ENCODE results near the gene TEKT2. TPM values are rescaled to one million over a fixed set of nuclear protein-coding genes. Genes with fewer than 3 reads are reported as not detected.
A peak's percentile ranks its signal among the peaks of the same experiment; 100 is the strongest.

TEKT2 gene
- total RNA-seq, 2 donors from 2014 or later = not detected

- Mint-ChIP-seq H3K27ac (no peak overlapping the region), H3K9me3 (no peaks in the 10 kb centered on the region), H3K27me3 (peaks cover 23 to 36% of the 10 kb centered on the region in 2 donors), H3K36me3 (no peaks in the 10 kb centered on the region), H3K4me1 (ENCODE audit: low read depth in 2 of 2) (peaks cover 23 to 25% of the 10 kb centered on the region in 2 donors), H3K4me3 (peak overlapping the region; percentile 6)
- DNase-seq (ENCODE audit: low spot score) (no peak), ATAC-seq (no peak)
These were observed 39.5 kb downstream of the TEKT2 start for GRCh38 chr1:36123356-36123755.

GRCh38 chr1:36124404-36125128, 40.7 kb downstream of the TEKT2 start:
- DNase-seq (ENCODE audit: low spot score) (no peak), ATAC-seq (no peak)
- no peaks in the 10 kb centered on the region for H3K36me3 Mint-ChIP-seq
- no peaks in the 10 kb centered on the region for H3K9me3 Mint-ChIP-seq
- peak overlapping the region; percentile 63 for H3K4me3 Mint-ChIP-seq
- H3K27me3 Mint-ChIP-seq = peaks cover 23 to 36% of the 10 kb centered on the region in 2 donors
- H3K4me1 Mint-ChIP-seq (ENCODE audit: low read depth in 2 of 2) = peaks cover 23 to 25% of the 10 kb centered on the region in 2 donors
- no peak overlapping the region for H3K27ac Mint-ChIP-seq

- DNase-seq (ENCODE audit: low spot score) (no peak), ATAC-seq (peak; percentile 13 to 65)
- peak within 1 kb of the TSS; percentile 63 for H3K4me3 Mint-ChIP-seq
- no peaks in the 10 kb centered on the region for H3K9me3 Mint-ChIP-seq
- H3K27ac Mint-ChIP-seq = peak within 1 kb of the TSS in 1 of 2 donors; percentile 74
- no peaks in the 10 kb centered on the region for H3K36me3 Mint-ChIP-seq
- peaks cover 23 to 36% of the 10 kb centered on the region in 2 donors for H3K27me3 Mint-ChIP-seq
- H3K4me1 Mint-ChIP-seq (ENCODE audit: low read depth in 2 of 2) = peaks cover 23 to 25% of the 10 kb centered on the region in 2 donors
These were observed 41.5 kb downstream of the TEKT2 start, which contains the start of gene COL8A2 for GRCh38 chr1:36125129-36125991. Gene COL8A2, minus strand, starts transcription at chr1:36125222. Its CDS starts 24,980 bp downstream, at chr1:36100242.

GRCh38 chr1:36126005-36126716, 42.3 kb downstream of the TEKT2 start:
- H3K36me3 Mint-ChIP-seq = no peaks in the 10 kb centered on the region
- H3K4me3 Mint-ChIP-seq = peak overlapping the region; percentile 52
- ATAC-seq (no peak), DNase-seq (ENCODE audit: low spot score) (no peak)
- H3K4me1 Mint-ChIP-seq (ENCODE audit: low read depth in 2 of 2) = peaks cover 23 to 25% of the 10 kb centered on the region in 2 donors
- H3K9me3 Mint-ChIP-seq = no peaks in the 10 kb centered on the region
- peaks cover 23 to 36% of the 10 kb centered on the region in 2 donors for H3K27me3 Mint-ChIP-seq
- peak overlapping the region in 1 of 2 donors; percentile 74 for H3K27ac Mint-ChIP-seq

- no peak for DNase-seq (ENCODE audit: low spot score)
- Mint-ChIP-seq H3K9me3 (no peaks in the 10 kb centered on the region), H3K36me3 (no peaks in the 10 kb centered on the region), H3K27me3 (peaks cover 23 to 36% of the 10 kb centered on the region in 2 donors), H3K27ac (no peak overlapping the region), H3K4me3 (no peak overlapping the region), H3K4me1 (ENCODE audit: low read depth in 2 of 2) (peaks cover 23 to 25% of the 10 kb centered on the region in 2 donors)
- ATAC-seq = no peak
These were observed 43.1 kb downstream of the TEKT2 start for GRCh38 chr1:36126797-36127500.

GRCh38 chr1:36128126-36128904, 44.4 kb downstream of the TEKT2 start:
- DNase-seq (ENCODE audit: low spot score) (no peak), ATAC-seq (no peak)
- Mint-ChIP-seq H3K4me1 (ENCODE audit: low read depth in 2 of 2) (peaks cover 18 to 24% of the 10 kb centered on the region in 2 donors), H3K36me3 (no peaks in the 10 kb centered on the region), H3K4me3 (no peak overlapping the region), H3K27me3 (peaks cover 15 to 24% of the 10 kb centered on the region in 2 donors), H3K9me3 (no peaks in the 10 kb centered on the region), H3K27ac (no peak overlapping the region)

- no peak for DNase-seq (ENCODE audit: low spot score)
- no peak for ATAC-seq
- H3K27ac Mint-ChIP-seq = no peak overlapping the region
- H3K4me3 Mint-ChIP-seq = no peak overlapping the region
- H3K4me1 Mint-ChIP-seq (ENCODE audit: low read depth in 2 of 2) = peaks cover 14 to 21% of the 10 kb centered on the region in 2 donors
- H3K36me3 Mint-ChIP-seq = no peaks in the 10 kb centered on the region
- H3K9me3 Mint-ChIP-seq = no peaks in the 10 kb centered on the region
- H3K27me3 Mint-ChIP-seq = peaks cover 12 to 19% of the 10 kb centered on the region in 2 donors
These were observed 45.0 kb downstream of the TEKT2 start for GRCh38 chr1:36128905-36129206.

- H3K36me3 Mint-ChIP-seq = no peaks in the 10 kb centered on the region
- no peak for DNase-seq (ENCODE audit: low spot score)
- no peak overlapping the region for H3K4me3 Mint-ChIP-seq
- no peak overlapping the region for H3K27ac Mint-ChIP-seq
- H3K9me3 Mint-ChIP-seq = no peaks in the 10 kb centered on the region
- no peaks in the 10 kb centered on the region for H3K27me3 Mint-ChIP-seq
- peaks cover 0 to under 1% of the 10 kb centered on the region in 2 donors for H3K4me1 Mint-ChIP-seq (ENCODE audit: low read depth in 2 of 2)
- no peak for ATAC-seq
These were observed 48.1 kb downstream of the TEKT2 start for GRCh38 chr1:36132029-36132428.

GRCh38 chr1:36133484-36133883, 49.6 kb downstream of the TEKT2 start:
- Mint-ChIP-seq H3K9me3 (no peaks in the 10 kb centered on the region), H3K36me3 (no peaks in the 10 kb centered on the region), H3K27me3 (no peaks in the 10 kb centered on the region), H3K4me1 (ENCODE audit: low read depth in 2 of 2) (no peaks in the 10 kb centered on the region), H3K27ac (no peak overlapping the region), H3K4me3 (no peak overlapping the region)
- ATAC-seq (no peak), DNase-seq (ENCODE audit: low spot score) (no peak)

- no peaks in the 10 kb centered on the region for H3K36me3 Mint-ChIP-seq
- no peaks in the 10 kb centered on the region for H3K9me3 Mint-ChIP-seq
- DNase-seq (ENCODE audit: low spot score) (no peak), ATAC-seq (no peak)
- no peak overlapping the region for H3K4me3 Mint-ChIP-seq
- H3K27ac Mint-ChIP-seq = no peak overlapping the region
- H3K4me1 Mint-ChIP-seq (ENCODE audit: low read depth in 2 of 2) = no peaks in the 10 kb centered on the region
- H3K27me3 Mint-ChIP-seq = no peaks in the 10 kb centered on the region
These were observed 50.1 kb downstream of the TEKT2 start for GRCh38 chr1:36134031-36134430.

GRCh38 chr1:36134505-36135329, 50.8 kb downstream of the TEKT2 start:
- peaks cover 0 to 4% of the 10 kb centered on the region in 2 donors for H3K4me1 Mint-ChIP-seq (ENCODE audit: low read depth in 2 of 2)
- DNase-seq (ENCODE audit: low spot score) = no peak
- H3K9me3 Mint-ChIP-seq = no peaks in the 10 kb centered on the region
- H3K27me3 Mint-ChIP-seq = no peaks in the 10 kb centered on the region
- no peak overlapping the region for H3K27ac Mint-ChIP-seq
- peak; percentile 68 to 73 for ATAC-seq
- no peak overlapping the region for H3K4me3 Mint-ChIP-seq
- H3K36me3 Mint-ChIP-seq = peaks cover 5% of the 10 kb centered on the region

GRCh38 chr1:36135330-36135667, 51.4 kb downstream of the TEKT2 start:
- Mint-ChIP-seq H3K9me3 (no peaks in the 10 kb centered on the region), H3K27me3 (no peaks in the 10 kb centered on the region), H3K27ac (no peak overlapping the region), H3K4me1 (ENCODE audit: low read depth in 2 of 2) (peaks cover 0 to 7% of the 10 kb centered on the region in 2 donors), H3K4me3 (no peak overlapping the region), H3K36me3 (peaks cover 5% of the 10 kb centered on the region)
- ATAC-seq = no peak
- DNase-seq (ENCODE audit: low spot score) = no peak
